Mononuclear cell (primary cell): ENCODE measurements around the gene RIMS4. TPM values are rescaled to one million over a fixed set of nuclear protein-coding genes. Genes with fewer than 3 reads are reported as not detected.

ENCODE experiments used
- H3K27me3 ChIP-seq: 2 replicates; pipeline ENCODE4 v1.6.0; 2011; ENCODE audit warnings: low read length, control low read depth; ENCODE audit not compliant: insufficient read depth
- H3K4me1 ChIP-seq: 2 replicates; pipeline ENCODE4 v1.5.1; 2011; ENCODE audit warnings: mild to moderate bottlenecking, low read length, control low read depth; ENCODE audit not compliant: insufficient read depth
- H3K4me3 ChIP-seq: 2 replicates; pipeline ENCODE4 v1.5.1; 2011; ENCODE audit warnings: mild to moderate bottlenecking, low read length, moderate library complexity
- H3K9me3 ChIP-seq: 2 replicates; pipeline ENCODE4 v1.5.1; 2011; ENCODE audit warnings: low read depth, mild to moderate bottlenecking, control low read depth, low read length
- total RNA-seq: library from RNA; depleted of rRNA; stranded (reverse); fragments of >200 nt; gene quantifications from one replicate; pipeline ENCODE4 v1.2.3, GENCODE V29; 2012

RIMS4 gene
- total RNA-seq, 1 donor = under 0.01 TPM

DNA sequence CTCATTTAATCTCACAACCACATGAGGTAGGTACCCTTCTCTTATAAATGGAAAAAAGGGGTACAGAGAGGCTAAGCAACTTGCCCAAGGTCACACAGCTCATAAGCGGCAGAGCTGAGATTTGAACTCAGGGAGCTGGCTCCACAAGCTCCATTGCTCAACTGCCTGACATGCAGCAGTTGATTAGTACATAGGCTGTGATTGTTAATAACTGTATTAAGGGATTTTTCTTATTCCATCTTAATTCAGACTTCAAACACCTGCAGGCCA, 88.6 kb downstream of the RIMS4 start:
- Histone ChIP-seq H3K4me1 (no peaks in the 10 kb centered on the region), H3K9me3 (no peaks in the 10 kb centered on the region)

DNA sequence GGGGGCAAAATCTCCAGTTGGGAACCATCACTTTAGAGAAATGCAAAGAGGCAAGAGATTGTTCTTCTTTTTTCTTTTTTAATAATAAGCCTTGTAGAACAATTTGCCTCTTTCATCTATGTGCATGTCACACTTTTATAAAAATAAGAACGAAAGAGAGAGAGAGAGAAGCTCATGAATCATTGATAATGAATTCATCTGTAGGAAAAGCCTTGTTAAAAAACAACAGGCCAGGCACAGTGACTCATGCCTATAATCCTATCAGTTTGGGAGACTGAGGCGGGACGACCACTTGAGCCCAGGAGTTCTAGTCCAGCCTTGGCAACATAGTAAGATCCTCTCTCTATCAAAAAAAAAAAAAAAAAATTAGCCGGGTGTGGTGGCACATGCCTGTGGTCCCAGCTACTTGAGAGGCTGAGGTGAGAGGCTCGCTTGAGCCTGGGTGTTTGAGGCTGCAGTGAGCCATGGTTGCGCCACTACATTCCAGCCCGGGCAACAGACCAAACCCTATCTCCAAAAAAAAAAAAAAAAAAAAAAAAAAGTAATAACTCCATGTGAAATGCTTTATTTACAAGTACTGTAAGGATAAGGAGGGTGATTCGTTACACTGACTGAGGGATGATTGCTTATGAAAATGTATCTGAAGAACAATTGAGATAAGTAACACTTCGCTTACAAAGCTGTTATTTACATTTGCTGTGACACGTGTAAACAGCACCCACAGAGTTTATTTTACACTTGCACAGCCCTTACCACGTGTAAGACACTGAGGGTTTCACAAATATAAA, 89.2 kb downstream of the RIMS4 start:
- Histone ChIP-seq H3K27me3 (no peaks in the 10 kb centered on the region), H3K9me3 (no peaks in the 10 kb centered on the region), H3K4me3 (no peak overlapping the region), H3K4me1 (no peaks in the 10 kb centered on the region)

More for the DNA sequence above, 88.6 kb downstream of the RIMS4 start:
- no peaks in the 10 kb centered on the region for H3K27me3 ChIP-seq
- H3K4me3 ChIP-seq = no peak overlapping the region

DNA sequence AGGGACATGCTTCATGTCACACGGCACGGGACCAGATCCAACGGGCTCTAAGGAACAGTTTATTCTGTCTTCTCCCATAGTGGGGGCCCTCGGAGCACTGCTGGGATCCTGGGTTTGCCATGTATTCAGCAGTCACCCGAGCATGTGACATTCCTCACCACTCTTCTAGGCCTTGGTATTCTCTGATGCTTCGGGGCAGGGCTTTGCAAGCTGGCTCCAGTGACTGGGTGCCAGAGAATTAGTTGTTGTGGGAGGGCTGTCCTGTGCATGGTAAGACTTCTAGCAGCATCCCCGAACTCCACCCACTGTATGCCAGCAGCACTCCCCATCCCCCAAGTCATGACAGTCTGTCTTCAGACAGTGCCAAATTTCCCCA, 89.7 kb downstream of the RIMS4 start:
- Histone ChIP-seq H3K4me3 (no peak overlapping the region), H3K9me3 (no peaks in the 10 kb centered on the region), H3K27me3 (no peaks in the 10 kb centered on the region), H3K4me1 (no peaks in the 10 kb centered on the region)

DNA sequence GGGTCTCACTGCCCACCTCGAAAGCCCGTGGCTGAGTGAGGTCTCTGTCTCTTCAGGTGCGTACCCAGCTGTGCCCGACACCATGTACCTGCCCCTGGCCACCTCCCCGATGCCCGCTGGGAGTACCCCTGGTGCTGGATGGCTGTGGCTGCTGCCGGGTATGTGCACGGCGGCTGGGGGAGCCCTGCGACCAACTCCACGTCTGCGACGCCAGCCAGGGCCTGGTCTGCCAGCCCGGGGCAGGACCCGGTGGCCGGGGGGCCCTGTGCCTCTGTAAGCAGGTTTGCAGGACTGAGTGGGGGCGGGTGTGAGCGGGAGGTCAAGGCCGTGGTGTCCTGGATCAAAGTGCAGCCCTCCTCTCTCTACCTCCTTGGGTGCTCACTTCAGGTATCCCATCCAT, 90.5 kb downstream of the RIMS4 start:
- Histone ChIP-seq H3K4me1 (no peaks in the 10 kb centered on the region), H3K27me3 (no peaks in the 10 kb centered on the region), H3K9me3 (no peaks in the 10 kb centered on the region)

DNA sequence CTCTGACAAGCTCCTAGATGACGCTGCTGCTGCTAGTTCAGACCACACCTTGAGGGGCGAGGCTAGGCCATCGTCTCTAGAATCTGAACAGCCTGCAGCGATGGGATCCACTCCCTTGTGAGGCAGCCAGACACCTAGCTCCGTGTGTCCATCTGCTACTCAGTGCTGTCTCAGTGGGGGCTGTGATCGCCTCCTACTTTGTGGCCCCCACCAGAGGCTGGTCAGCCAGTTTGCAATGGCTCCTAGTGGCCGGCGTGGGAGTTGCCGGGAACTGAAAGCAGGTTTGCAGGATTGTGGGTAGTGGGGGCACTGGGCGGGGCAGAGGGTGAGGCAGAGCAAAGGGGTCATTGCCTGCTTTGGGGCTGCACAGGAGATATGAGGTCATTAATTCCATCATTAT, 92.4 kb downstream of the RIMS4 start:
- Histone ChIP-seq H3K9me3 (no peaks in the 10 kb centered on the region), H3K4me1 (peaks cover 4% of the 10 kb centered on the region), H3K27me3 (no peaks in the 10 kb centered on the region), H3K4me3 (no peak overlapping the region)

More for the DNA sequence above, 90.5 kb downstream of the RIMS4 start:
- no peak overlapping the region for H3K4me3 ChIP-seq

DNA sequence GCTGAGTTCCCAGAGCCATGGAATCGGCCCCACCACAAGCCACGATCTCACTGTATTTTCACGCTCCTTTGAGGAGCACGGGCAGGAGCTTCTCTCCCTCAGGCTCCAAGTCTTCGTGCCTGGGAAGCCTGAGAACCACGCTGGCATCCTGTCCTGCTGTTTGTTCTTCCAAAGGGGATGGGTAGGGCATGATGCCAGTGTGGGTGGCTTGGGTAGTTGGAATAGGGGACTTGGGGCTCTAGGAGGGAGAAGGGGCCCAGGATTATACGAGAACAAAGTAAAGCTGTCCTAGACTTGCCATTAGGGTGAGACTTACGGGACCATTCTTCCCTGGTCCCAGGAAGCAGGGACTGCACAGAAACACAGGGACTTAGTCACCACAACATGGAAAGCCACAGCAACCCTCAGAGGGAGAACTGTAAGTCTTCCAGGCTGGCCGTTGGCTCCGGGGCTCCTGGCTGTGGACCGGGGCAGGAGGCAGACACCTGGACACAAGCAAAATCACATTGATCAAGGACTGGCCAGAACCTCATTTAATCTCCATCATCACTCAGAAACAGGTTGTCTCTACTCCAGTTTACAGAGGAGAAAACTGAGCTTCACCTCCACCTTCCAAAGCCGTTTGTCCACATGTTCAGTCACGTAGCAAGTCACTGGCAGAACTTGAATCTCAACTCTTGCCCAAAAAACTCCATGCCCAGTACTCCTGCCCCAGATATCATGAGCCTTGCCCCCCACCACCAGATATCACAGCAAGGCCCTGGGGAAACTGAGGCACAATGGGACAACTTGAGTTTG, 93.8 kb downstream of the RIMS4 start:
- H3K27me3 ChIP-seq = no peaks in the 10 kb centered on the region
- H3K4me3 ChIP-seq = no peak overlapping the region
- H3K4me1 ChIP-seq = peaks cover 4% of the 10 kb centered on the region
- no peaks in the 10 kb centered on the region for H3K9me3 ChIP-seq

DNA sequence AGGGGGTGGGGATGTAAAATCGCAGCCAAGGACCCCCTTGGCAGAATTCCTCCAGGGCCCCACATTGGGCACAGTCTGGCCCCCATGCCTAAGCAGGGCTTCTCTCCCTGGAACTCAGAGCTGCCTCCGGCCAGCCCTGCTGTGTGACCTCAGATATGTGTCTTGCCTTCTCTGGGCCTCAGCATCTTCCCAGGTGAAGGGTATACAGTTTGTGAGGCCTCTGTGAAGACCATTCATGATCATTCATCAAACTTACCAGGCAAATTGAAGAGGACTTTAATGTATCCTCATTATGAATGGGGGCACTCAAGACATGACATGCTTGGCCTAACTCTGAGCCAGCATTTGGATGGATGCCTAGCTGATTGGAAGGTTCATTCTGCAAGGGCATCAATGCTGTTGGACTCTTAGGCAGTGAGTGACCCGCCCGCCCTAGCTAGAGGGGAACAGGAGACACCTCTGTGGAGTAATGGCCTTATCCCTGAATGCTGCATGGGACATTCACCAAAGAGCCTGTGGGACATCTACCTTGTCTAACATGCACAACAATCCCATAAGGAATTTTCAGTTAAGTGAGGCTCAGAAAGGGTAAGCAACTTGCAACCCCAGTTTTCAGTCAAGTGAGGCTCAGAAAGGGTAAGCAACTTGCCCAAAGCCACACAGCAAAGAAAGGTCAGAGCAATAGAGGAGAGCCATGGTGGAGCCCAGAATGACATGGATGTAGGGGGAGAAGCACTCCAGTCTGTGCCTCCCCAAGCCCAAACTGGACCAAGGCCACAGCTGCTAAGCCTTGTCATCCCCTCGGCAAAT, 94.6 kb downstream of the RIMS4 start:
- Histone ChIP-seq H3K4me1 (peaks cover 4% of the 10 kb centered on the region), H3K4me3 (no peak overlapping the region), H3K27me3 (no peaks in the 10 kb centered on the region), H3K9me3 (no peaks in the 10 kb centered on the region)

DNA sequence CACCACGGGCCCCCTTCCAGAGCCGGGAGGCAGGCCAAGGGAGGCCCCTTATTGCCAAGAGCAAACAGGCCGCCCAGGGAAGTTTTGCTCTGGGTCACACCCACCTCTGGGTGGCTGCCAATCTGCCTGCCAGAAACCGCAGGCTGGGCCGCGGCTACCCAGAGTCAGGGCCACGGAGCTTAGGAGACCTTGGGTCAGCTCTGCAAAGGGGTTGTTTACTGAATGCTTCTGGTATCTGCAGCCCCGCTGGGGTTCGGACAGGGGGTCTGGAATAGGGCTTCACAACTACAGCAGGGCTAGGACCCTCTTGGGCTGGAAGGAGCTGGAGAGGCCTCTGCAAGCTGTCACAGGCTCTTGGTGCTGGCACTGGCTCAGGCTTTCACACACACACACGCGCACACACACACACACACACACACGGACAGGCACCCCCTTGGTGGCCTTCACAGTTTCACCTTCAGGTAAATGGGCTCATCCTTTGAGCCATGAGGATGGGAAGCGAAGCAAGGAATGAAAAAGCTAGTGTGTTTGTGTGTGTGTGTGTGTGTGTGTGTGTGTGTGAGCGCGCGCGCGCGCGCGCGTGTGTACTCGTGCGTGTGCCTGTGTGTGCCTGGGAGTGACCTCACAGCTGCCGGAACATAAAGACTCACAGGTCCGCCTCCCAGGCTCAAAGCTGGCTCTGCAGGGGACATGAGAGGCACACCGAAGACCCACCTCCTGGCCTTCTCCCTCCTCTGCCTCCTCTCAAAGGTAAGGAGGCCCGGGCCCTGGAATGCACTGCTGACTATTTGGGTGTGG, 95.4 kb downstream of the RIMS4 start, which contains the start of gene CCN5:
Gene CCN5 (plus strand): TSS at position 669 of the 798 bp plus-strand sequence. CDS start 22 bp downstream, at position 691.
- H3K27me3 ChIP-seq = no peaks in the 10 kb centered on the region
- peaks cover 4% of the 10 kb centered on the region for H3K4me1 ChIP-seq
- H3K9me3 ChIP-seq = no peaks in the 10 kb centered on the region

DNA sequence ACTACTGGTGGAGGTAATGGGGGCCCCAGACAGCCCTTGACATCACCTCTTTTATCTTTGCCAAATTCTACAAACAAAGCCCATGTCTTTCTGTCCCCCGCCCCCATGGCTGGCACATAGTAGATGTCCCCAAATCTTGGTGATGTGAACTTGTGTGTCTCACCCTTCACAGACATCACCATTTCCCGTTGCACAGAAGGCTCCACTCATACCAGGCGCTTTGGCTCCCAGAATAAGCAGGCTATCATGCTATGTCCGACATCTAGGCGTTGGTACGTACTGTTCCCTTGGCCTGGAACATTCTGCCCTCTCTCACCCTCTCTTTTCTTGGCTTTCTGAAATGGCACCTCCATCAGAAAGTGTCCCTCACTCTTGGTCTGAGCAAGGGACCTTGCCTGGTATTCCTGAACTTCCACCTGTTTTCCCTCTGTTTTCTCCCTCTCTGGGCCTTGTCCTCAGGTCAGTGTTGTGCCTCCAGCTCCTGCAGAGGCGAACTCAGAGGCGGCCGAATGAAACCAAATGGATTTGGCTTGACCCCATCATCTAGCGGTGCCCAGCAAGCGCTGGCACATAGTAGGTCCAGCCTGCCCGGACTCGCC, 96.1 kb downstream of the RIMS4 start:
- Histone ChIP-seq H3K9me3 (no peaks in the 10 kb centered on the region), H3K27me3 (no peaks in the 10 kb centered on the region), H3K4me1 (peaks cover 4% of the 10 kb centered on the region), H3K4me3 (no peak overlapping the region)

More for the DNA sequence above, 95.4 kb downstream of the RIMS4 start, which contains the start of gene CCN5:
- no peak within 1 kb of the TSS for H3K4me3 ChIP-seq

DNA sequence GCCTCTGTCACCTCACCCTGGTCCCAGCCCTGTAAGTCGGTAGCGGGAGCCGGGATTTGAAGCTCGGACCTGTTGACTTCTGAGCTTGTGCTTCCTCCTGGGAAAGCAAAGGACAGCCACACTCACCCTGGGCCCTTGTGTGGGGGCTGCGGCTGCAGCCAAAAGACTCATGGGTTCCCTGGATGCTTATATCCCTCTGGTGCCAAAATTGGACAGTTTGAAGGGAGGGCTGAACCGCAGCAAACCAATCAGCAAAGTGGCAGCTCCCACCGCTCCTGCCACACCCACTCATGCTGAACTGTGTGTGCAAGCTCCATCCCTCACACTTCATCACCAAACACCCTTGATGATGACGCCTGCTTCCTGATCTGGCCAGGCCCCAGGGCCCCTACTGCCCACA, 99.1 kb downstream of the RIMS4 start:
- H3K4me1 ChIP-seq = peaks cover 4% of the 10 kb centered on the region
- no peak overlapping the region for H3K4me3 ChIP-seq
- no peaks in the 10 kb centered on the region for H3K27me3 ChIP-seq
- no peaks in the 10 kb centered on the region for H3K9me3 ChIP-seq

DNA sequence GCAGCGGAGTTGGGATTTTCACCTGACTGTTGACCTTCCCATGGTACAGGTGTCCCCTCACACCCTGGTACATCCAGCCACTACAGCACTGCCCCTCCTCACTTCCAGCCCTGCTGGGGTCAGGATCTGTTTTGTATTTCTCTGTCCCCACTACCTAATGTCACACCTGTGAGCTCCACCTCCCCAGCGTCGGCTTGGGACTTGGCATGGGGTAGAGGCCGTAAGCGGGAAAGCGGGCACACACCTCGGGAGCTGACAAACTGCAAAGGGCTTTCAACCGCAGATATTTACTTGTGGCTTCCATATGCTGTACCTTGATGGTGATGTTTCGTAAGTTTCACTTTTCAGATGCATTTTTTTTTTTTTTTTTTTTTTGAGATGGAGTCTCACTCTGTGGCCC, 100.5 kb downstream of the RIMS4 start:
- H3K9me3 ChIP-seq = no peaks in the 10 kb centered on the region
- no peak overlapping the region for H3K4me3 ChIP-seq

DNA sequence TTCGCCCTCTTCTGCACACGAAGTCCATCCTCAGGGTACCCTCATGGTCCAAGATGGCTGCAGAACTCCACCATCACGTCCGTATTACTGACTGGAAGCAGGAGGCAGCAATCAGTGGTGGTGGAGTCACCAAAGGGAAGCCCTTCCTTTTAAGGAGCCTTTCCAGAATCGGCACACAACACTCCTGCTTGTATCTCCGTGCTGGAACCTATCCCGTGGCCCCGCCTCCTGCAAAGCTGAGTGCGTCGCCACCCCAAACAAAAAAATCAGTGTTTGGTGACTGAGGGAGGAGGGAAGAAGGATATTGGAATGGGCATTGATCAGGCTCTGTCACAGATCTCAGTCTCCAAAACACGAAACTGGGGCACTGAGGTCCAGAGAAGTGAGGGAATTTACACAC, 101.0 kb downstream of the RIMS4 start:
- peaks cover under 1% of the 10 kb centered on the region for H3K4me1 ChIP-seq
- no peak overlapping the region for H3K4me3 ChIP-seq
- no peaks in the 10 kb centered on the region for H3K9me3 ChIP-seq
- no peaks in the 10 kb centered on the region for H3K27me3 ChIP-seq

More for the DNA sequence above, 100.5 kb downstream of the RIMS4 start:
- Histone ChIP-seq H3K27me3 (no peaks in the 10 kb centered on the region), H3K4me1 (peaks cover 4% of the 10 kb centered on the region)

DNA sequence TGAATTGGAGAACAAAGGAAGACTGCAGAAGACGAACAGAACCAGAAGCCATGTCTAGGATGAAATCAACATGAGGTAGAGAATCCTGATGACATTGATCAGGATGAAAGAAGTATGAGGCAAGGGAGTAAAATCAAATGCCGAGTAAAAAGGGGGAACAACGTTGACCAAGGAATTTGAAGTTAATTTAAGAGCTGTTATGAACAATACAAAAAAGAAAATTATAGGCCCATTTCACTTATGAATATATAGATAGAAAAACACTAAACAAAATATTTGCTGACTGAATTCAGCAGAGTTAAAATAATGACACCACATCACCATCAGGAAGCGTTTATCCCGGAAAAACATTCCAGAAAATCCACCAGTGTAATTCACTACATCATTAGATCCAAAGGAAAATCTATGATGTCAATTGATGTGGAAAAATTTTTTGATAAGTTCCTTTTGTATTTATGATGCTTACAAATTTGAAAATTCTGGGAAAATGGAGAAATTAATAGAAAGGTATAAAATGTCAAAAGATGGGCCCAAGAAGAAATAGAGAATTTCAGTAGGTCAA, 103.2 kb downstream of the RIMS4 start:
- Histone ChIP-seq H3K4me3 (no peak overlapping the region), H3K27me3 (no peaks in the 10 kb centered on the region), H3K9me3 (no peaks in the 10 kb centered on the region), H3K4me1 (no peaks in the 10 kb centered on the region)
